Activated T-cell treated with anti-CD3 and anti-CD28 coated beads, Interleukin-2, amount 50 U/mL, for 1 hour (primary cell): ENCODE measurements around the gene OR51B6.
"Not testable (repeated sequence)": the region's sequence is repeated elsewhere in the genome, so short reads cannot be mapped to it uniquely, and the experiment has no call there.

Source experiments
- DNase-seq: peaks from one replicate; pipeline ENCODE4 v3.0.0-alpha.2; 2020

Gene OR51B6, protein sequence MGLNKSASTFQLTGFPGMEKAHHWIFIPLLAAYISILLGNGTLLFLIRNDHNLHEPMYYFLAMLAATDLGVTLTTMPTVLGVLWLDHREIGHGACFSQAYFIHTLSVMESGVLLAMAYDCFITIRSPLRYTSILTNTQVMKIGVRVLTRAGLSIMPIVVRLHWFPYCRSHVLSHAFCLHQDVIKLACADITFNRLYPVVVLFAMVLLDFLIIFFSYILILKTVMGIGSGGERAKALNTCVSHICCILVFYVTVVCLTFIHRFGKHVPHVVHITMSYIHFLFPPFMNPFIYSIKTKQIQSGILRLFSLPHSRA

GRCh38 chr11:5351208-5351607, at the start of gene OR51B6:
Gene OR51B6 (plus strand): TSS chr11:5351508. CDS start chr11:5351508, 0 bp downstream.
- no peak for DNase-seq

- no peak for DNase-seq
Measured at GRCh38 chr11:5301846-5302245, 49.5 kb upstream of the OR51B6 start, which contains the start of gene OR51B4. Gene OR51B4 (minus strand): TSS chr11:5301946. CDS start chr11:5301946, 0 bp downstream.

DNA sequence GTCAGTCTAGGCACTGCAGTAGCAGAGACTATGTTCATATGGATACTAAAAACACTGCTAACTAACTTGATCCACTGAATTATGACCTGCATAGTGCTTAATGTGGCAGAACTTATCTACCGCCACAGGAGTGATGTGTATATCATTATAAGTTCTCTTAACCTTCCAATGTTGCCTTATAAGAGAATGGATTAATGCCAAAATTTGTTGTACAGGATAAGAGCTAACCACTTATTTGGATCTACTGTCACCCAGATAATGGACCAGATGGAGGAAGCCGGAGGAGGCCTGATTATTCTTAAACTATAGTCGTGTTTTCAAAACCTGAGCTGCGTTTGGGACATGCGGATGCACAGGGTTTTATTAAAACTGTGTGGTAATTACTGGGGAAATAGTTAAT, 47.7 kb upstream of the OR51B6 start:
- no peak for DNase-seq

GRCh38 chr11:5304046-5304445, 47.3 kb upstream of the OR51B6 start:
- no peak for DNase-seq

- DNase-seq, result no peak
Measured at GRCh38 chr11:5307256-5308019, 43.9 kb upstream of the OR51B6 start.

DNA sequence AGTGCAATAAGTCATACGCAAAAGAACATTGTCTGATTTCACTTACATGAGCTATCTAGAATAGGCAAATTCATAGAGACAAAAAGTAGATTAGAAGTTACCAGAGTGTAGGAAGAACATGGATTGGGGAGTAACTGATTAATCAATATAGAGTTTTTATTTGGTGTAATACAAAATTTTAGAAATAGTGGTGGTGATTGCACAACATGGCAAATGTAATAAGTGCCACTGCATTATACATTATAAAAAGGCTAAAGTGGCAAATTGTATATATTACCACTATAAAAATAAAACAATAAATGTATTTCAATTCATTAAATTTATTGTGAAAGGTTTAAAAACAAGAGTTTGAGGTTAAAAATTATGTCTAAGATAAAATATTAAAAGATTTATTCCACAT, 40.9 kb upstream of the OR51B6 start:
- DNase-seq, result no peak

GRCh38 chr11:5313326-5314023, 37.8 kb upstream of the OR51B6 start:
- not testable (repeated sequence) for DNase-seq

DNA sequence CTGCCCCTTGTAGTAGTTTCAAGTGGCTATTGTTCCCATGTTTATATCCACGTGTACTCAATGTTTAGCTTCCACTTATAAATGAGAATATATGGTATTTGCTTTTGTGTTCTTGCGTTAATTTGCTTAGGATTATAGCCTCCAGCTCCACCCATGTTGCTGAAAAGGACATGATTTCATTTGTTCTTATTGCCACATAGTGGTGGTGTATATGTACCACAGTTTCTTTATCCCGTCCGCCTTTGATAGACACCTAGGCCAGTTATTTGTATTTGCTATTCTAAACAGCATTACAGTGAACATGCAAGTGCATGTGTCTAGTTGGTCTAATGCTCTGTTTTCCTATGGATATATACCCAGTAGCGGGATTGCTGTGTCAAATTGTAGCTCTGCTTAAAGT, 34.0 kb upstream of the OR51B6 start:
- no peak for DNase-seq

DNA sequence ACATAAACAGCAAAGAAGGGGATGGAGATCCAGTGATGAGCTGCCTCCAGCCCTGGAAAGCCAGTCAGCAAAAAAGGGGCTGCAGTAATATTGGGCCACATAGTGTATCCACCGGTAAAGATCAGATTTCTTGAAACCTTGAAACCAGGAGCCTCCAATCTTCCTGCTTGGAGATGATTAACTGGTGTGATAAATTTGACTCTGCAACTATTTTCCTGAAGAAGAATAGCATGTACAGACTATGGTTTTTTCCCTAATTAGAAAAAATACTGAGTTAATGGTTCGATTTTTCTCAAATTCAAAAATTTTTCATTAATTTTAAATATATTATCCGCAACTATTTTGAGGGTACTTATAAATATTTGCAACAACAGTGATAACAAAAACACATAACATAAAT, 27.1 kb upstream of the OR51B6 start, which contains the start of gene OR51B2:
TSS of gene OR51B2 (minus strand) at position 101 of the 400 bp plus-strand sequence. CDS start at position 101, 0 bp downstream.
- DNase-seq, result no peak

DNA sequence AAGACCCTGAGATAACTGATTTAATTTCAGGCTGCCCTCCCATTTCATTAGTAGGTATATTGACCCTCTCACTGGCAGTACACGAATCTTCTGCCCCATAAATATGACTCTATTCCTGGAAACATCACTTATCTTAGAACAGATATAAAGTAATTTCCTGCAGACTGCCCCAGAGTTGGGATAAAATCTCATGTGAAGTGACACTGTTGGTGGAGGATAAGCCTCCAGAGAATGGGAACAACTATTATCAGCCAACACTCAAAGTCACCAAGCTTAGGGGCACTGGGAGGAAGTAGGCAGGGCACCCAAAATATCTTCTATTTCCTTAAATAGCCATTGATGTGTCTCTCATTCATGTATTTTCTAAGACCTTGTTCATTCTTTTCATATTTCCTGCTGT, 16.1 kb upstream of the OR51B6 start:
- no peak for DNase-seq

DNA sequence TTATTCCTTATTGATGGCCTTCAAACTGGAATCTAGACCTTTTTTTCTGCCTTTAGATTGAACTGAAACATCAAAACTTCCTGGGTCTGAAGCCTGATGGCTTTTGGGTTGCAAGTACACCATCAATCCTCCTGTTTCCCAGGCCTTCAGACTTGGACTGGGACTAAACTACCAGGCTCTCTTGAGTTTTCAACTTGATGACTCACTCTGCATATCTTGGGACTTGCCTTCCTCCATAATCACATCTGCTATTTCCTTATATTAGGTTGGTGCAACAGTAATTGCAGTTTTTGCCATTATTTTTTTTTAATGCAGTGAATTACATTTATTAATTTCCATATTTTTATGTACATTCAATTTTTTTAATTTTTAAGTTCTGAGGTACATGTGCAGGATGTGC, 15.0 kb upstream of the OR51B6 start:
- no peak for DNase-seq

GRCh38 chr11:5337253-5337652, 14.1 kb upstream of the OR51B6 start:
- DNase-seq, result not testable (repeated sequence)

DNA sequence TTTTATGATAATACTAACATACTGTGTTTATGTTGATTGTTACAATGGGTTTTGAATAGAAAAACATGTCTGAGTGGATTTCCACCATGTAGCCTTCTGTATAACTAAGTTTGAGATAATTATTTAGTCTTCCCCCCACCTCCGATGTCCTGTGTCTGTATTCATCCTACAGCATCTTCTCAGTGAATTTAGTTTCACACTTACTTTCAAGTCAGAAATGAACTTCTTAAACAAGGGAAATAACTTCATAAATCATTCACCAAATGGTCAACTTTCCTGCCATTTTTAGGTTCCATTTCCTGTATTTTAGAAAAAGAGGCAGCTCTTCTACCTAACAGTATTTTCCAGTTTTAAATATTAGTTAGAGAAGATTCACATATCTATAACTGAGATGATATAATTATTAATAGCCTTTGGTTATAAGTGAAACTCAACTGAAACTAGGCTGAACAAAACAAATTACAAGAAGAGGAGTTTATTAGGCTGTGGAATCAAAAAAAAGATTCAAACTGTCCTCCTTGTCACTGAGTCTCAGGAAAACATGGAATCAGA, 11.5 kb upstream of the OR51B6 start:
- DNase-seq, result no peak

- no peak for DNase-seq
Measured at GRCh38 chr11:5343474-5344335, 7.6 kb upstream of the OR51B6 start, which contains the start of gene OR51B5. Gene OR51B5 (minus strand): TSS chr11:5343524. CDS start chr11:5343524, 0 bp downstream.

GRCh38 chr11:5345831-5346230, 5.5 kb upstream of the OR51B6 start:
- DNase-seq, result no peak

GRCh38 chr11:5348551-5349194, 2.6 kb upstream of the OR51B6 start:
- no peak for DNase-seq

DNA sequence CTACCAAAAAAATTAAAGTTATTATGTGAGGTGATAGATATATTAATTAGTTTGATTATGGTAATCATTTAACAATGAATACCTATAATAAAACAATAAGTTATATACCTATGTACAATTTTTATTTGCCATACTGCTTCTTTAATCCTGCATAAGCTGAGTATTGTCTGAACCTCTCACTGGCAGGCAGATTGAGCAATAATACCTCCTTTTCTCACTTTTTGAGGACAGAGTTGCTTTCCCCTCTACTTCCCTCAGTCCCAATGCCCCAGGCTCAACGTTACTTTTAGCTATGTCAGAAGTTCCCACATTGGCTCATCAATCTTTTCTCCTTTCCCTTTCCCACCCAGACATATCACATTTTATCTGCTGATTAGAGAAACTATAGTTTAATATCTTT, 1.8 kb upstream of the OR51B6 start:
- no peak for DNase-seq

DNA sequence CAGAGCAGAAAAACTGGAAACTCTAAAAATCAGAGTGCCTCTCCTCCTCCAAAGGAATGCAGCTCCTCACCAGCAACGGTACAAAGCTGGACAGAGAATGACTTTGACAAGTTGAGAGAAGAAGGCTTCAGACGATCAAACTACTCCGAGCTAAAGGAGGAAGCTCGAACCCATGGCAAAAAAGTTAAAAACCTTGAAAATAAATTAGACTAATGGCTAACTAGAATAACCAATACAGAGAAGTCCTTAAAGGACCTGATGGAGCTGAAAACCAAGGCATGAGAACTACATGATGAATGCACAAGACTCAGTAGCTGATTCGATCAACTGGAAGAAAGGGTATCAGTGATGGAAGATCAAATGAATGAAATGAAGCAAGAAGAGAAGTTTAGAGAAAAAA, 4.7 kb downstream of the OR51B6 start:
- DNase-seq, result not testable (repeated sequence)

- no peak for DNase-seq
Measured at GRCh38 chr11:5362017-5362625, 10.8 kb downstream of the OR51B6 start.

- no peak for DNase-seq
Measured at GRCh38 chr11:5363679-5364078, 12.4 kb downstream of the OR51B6 start.

GRCh38 chr11:5364214-5364613, 12.9 kb downstream of the OR51B6 start:
- no peak for DNase-seq
